Cardiac muscle cell (in vitro differentiated cells and primary cell): ENCODE measurements around the gene MBOAT1. TPM values are rescaled to one million over a fixed set of nuclear protein-coding genes. Genes with fewer than 3 reads are reported as not detected.

Experiments used
- DNase-seq, 2 donors: peaks; one replicate each; pipeline versions ENCODE4 v3.0.0 to v3.0.0-alpha.2; 2010 to 2017; ENCODE audit warnings: low read depth in 1 of 2, low spot score in 1 of 2
- H3K27ac ChIP-seq: fragments of 200-600 bp; sonication (generic); 2 replicates; pipeline ENCODE4 v1.5.1; 2016
- H3K27me3 ChIP-seq: fragments of 200-600 bp; sonication (generic); 2 replicates; pipeline ENCODE4 v1.6.0; 2016; ENCODE audit warnings: control low read depth
- H3K36me3 ChIP-seq: fragments of 200-600 bp; sonication (generic); 2 replicates; pipeline ENCODE4 v1.5.1; 2016; ENCODE audit warnings: control low read depth
- H3K4me1 ChIP-seq: fragments of 200-600 bp; sonication (generic); 2 replicates; pipeline ENCODE4 v1.8.1; 2017; ENCODE audit warnings: low read depth, mild to moderate bottlenecking, mixed run types
- H3K4me3 ChIP-seq: fragments of 200-600 bp; sonication (generic); 2 replicates; pipeline ENCODE4 v1.5.1; 2016; ENCODE audit warnings: mild to moderate bottlenecking
- H3K9me3 ChIP-seq: fragments of 200-600 bp; sonication (generic); 2 replicates; pipeline ENCODE4 v1.5.1; 2017; ENCODE audit warnings: low read depth, mild to moderate bottlenecking, control low read depth
- CTCF ChIP-seq: IDR thresholded peaks from 2 replicates; pipeline ENCODE4 v1.5.1; 2012; ENCODE audit warnings: low read depth, mild to moderate bottlenecking, low read length
- polyA plus RNA-seq: library from polyadenylated mRNA; unstranded; fragments of >200 nt; fragmentation: Nextera tagmentation; extraction: Ambion mirVana; gene quantifications from 2 replicates; pipeline ENCODE4 v1.2.1, GENCODE V29; 2016
- total RNA-seq: library from RNA; depleted of rRNA; stranded (reverse); fragments of >200 nt; gene quantifications from 2 replicates; pipeline ENCODE4 v1.2.3, GENCODE V29; 2016

The MBOAT1 gene
- total and polyA plus RNA-seq, 2 experiments from 2014 or later: 7.5 to 15.5 TPM

DNA sequence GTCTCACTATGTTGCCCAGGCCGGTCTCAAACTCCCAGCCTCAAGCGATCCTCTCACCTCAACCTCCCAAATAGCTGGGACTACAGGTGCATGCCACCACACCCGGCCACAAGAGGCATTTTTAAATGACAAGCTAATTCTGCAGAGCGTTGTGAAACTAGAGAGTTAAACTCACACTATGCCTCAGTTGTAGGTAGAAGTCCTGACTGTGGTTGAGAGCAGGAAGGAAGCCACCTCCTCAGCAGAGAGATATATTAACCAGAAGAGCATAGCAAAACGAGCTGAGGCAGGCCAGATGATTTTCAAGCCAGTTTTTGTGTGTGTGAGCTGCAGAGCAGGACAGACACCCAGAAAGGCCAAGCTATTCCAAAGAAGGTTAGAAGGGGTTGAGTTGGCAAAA lies 150.3 kb downstream of the MBOAT1 start:
- no peak for DNase-seq
- no peaks in the 10 kb centered on the region for H3K4me1 ChIP-seq
- no peak overlapping the region for H3K4me3 ChIP-seq
- no peaks in the 10 kb centered on the region for H3K9me3 ChIP-seq
- H3K36me3 ChIP-seq: no peaks in the 10 kb centered on the region
- H3K27ac ChIP-seq: no peak overlapping the region
- H3K27me3 ChIP-seq: no peaks in the 10 kb centered on the region
- no peak for TF ChIP-seq CTCF

DNA sequence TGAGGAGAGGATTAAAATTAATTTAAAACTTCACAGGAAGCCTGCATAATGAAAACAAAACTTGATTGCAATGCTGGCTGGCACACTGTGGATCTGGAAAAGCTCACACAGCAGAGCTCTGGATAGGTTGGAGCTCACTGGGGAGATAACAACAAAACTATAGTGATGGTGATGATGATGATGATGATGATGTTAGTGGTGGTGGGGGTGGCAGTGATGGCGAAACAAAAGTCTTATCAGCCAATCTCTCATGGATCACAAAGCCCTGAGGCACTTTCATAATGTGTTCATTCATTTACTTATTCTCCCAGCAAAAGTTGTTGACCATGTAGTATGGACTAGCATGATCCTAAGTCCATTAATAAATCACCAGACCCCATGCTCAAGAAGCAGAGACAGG lies 152.0 kb downstream of the MBOAT1 start:
- Histone ChIP-seq H3K27ac (no peak overlapping the region), H3K4me1 (no peaks in the 10 kb centered on the region), H3K4me3 (no peak overlapping the region), H3K27me3 (no peaks in the 10 kb centered on the region), H3K36me3 (no peaks in the 10 kb centered on the region), H3K9me3 (no peaks in the 10 kb centered on the region)
- no peak for TF ChIP-seq CTCF
- DNase-seq: no peak

- Histone ChIP-seq H3K36me3 (no peaks in the 10 kb centered on the region), H3K27me3 (no peaks in the 10 kb centered on the region), H3K4me3 (no peak overlapping the region), H3K9me3 (no peaks in the 10 kb centered on the region), H3K27ac (no peak overlapping the region), H3K4me1 (no peaks in the 10 kb centered on the region)
- no peak for TF ChIP-seq CTCF
- no peak for DNase-seq
These were observed 153.4 kb downstream of the MBOAT1 start for GRCh38 chr6:20058912-20059311.

- no peak for DNase-seq
- no peaks in the 10 kb centered on the region for H3K9me3 ChIP-seq
- H3K36me3 ChIP-seq: no peaks in the 10 kb centered on the region
- no peaks in the 10 kb centered on the region for H3K4me1 ChIP-seq
- H3K4me3 ChIP-seq: no peak overlapping the region
- TF ChIP-seq CTCF: no peak
- no peaks in the 10 kb centered on the region for H3K27me3 ChIP-seq
- H3K27ac ChIP-seq: no peak overlapping the region
These were observed 154.0 kb downstream of the MBOAT1 start for GRCh38 chr6:20058121-20058905.

DNA sequence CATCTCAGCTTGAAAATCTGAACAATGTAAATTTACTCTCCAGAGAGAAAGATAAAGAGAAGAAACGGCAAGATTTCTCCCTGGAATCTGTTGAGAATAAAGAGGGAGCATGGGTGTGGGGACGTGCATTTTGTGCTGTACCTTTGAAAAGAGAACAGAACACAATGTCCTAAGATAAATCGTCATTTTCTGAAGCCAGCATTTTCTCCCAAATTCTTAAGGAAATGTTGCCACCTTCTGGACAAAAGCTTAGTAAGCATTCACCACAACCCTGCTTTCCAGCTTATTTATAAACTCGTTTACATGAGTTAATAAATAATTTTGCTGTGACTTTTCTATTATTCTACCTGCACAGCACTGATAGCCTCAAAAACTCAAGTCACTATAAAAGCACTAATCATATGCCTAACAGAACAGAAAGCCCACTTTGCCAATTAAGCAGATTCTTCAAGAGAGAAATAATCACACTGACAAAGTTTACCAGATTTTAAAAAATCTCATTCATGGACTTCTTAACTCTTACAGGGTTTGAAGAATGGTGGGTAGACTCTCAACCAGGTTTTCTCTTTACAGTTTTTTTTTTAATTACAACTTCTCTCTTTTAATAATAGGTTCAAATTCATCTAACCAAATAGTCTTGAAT lies 155.8 kb downstream of the MBOAT1 start:
- Histone ChIP-seq H3K4me1 (peaks cover 6% of the 10 kb centered on the region), H3K36me3 (no peaks in the 10 kb centered on the region), H3K4me3 (no peak overlapping the region), H3K27ac (no peak overlapping the region), H3K27me3 (no peaks in the 10 kb centered on the region), H3K9me3 (no peaks in the 10 kb centered on the region)
- peak; percentile 57 for TF ChIP-seq CTCF
- peak; percentile 75 to 79 for DNase-seq
